ENCODE results near the gene JAZF1. TPM values are rescaled to one million over a fixed set of nuclear protein-coding genes. Genes with fewer than 3 reads are reported as not detected.

Gene JAZF1
- total and polyA plus RNA-seq, 4 donors, result 5.2 to 16.5 (median 10.7) TPM

DNA sequence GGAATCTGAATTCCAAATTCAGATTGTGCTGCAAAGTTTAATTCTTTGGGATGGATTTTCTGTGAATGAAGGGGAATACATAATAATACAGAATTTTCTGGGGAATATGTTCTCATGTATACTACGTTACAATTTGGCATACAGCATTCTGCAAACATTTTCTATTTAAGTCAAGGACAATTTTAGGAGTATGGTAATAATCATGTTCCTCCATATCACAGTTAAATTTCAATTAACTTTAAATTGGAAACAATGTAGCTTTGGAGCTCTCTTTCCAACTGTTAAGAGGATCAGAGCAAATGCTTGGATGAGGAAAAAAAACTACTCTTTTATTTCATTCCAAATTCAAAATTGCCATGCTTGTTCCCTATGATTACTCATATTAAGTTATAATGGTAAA is 217.5 kb downstream of the JAZF1 start:
- Histone ChIP-seq H3K4me1 (ENCODE audit: control insufficient read depth in 5 of 5, insufficient read depth in 5 of 5, low read length in 5 of 5) (no peaks in the 10 kb centered on the region), H3K4me3 (no peak overlapping the region), H3K36me3 (ENCODE audit: control insufficient read depth in 4 of 4, insufficient read depth in 4 of 4, low read length in 4 of 4) (no peaks in the 10 kb centered on the region), H3K9ac (ENCODE audit: insufficient read depth in 1 of 2, low read length in 2 of 2) (no peak overlapping the region), H3K27ac (ENCODE audit: low read depth in 1 of 2, low read length in 1 of 2) (no peak overlapping the region), H3K9me3 (ENCODE audit: control insufficient read depth in 4 of 4, insufficient read depth in 3 of 4, low read length in 3 of 4) (no peaks in the 10 kb centered on the region), H3K27me3 (ENCODE audit: control insufficient read depth in 3 of 3, insufficient read depth in 3 of 3, low read length in 2 of 3) (no peaks in the 10 kb centered on the region)
- TF ChIP-seq, protein P1, sequence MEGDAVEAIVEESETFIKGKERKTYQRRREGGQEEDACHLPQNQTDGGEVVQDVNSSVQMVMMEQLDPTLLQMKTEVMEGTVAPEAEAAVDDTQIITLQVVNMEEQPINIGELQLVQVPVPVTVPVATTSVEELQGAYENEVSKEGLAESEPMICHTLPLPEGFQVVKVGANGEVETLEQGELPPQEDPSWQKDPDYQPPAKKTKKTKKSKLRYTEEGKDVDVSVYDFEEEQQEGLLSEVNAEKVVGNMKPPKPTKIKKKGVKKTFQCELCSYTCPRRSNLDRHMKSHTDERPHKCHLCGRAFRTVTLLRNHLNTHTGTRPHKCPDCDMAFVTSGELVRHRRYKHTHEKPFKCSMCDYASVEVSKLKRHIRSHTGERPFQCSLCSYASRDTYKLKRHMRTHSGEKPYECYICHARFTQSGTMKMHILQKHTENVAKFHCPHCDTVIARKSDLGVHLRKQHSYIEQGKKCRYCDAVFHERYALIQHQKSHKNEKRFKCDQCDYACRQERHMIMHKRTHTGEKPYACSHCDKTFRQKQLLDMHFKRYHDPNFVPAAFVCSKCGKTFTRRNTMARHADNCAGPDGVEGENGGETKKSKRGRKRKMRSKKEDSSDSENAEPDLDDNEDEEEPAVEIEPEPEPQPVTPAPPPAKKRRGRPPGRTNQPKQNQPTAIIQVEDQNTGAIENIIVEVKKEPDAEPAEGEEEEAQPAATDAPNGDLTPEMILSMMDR (IDR thresholded peaks at IDR 0.05; ENCODE audit: control extremely low read depth, extremely low read depth), result no peak
- ATAC-seq (ENCODE audit: insufficient read depth, low FRiP score) (no peak), DNase-seq (no peak)
- WGBS, 2 donors, result 97 to 100% methylated on average over 1 of the region's 1 CpG

DNA sequence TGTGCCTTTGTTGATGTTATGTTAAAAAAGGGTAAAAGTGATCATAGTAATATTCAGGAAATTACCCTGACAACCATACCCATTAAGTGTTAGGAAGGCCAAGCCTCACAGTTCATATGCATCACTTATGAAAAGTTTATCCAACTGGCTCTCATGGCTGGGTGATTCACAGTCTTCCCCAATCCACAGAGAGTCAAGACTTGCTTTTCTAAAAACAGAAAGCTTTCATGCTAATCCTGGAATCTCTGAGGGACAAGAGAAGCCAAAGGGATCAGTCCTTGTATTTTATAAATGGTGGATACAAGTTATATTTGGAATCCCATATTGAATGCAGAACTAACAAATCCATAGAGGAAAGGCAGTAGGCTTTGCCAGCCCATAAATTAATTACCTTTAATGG is 218.3 kb downstream of the JAZF1 start:
- H3K36me3 ChIP-seq (ENCODE audit: control insufficient read depth in 4 of 4, insufficient read depth in 4 of 4, low read length in 4 of 4), result no peaks in the 10 kb centered on the region
- no peaks in the 10 kb centered on the region for H3K4me1 ChIP-seq (ENCODE audit: control insufficient read depth in 5 of 5, insufficient read depth in 5 of 5, low read length in 5 of 5)
- H3K9me3 ChIP-seq (ENCODE audit: control insufficient read depth in 4 of 4, insufficient read depth in 3 of 4, low read length in 3 of 4), result no peaks in the 10 kb centered on the region
- ATAC-seq (ENCODE audit: insufficient read depth, low FRiP score) (no peak), DNase-seq (no peak)
- H3K27ac ChIP-seq (ENCODE audit: low read depth in 1 of 2, low read length in 1 of 2), result no peak overlapping the region
- H3K9ac ChIP-seq (ENCODE audit: insufficient read depth in 1 of 2, low read length in 2 of 2), result no peak overlapping the region
- H3K4me3 ChIP-seq, result no peak overlapping the region
- no peaks in the 10 kb centered on the region for H3K27me3 ChIP-seq (ENCODE audit: control insufficient read depth in 3 of 3, insufficient read depth in 3 of 3, low read length in 2 of 3)
- TF ChIP-seq, protein P1 (IDR thresholded peaks at IDR 0.05; ENCODE audit: control extremely low read depth, extremely low read depth), result no peak

DNA sequence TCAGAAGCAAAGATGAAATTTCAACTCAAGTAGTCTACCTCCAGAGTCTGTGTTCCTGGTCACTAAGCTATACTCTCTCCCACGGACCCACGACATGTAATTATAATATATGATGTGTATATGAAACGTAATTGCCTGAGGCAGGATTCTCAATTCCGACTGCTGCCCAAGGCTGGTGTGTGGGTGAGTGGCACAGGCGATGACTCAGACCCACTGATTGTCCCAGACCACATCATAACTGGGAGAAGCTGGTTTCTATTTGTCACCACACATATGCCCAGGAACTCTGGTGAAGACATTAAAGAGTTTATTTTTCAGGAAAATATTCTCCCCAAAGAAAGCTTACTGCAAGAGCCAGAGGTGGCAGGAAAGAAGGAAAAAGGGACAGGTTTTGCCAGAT is 219.3 kb downstream of the JAZF1 start:
- Histone ChIP-seq H3K4me3 (no peak overlapping the region), H3K36me3 (ENCODE audit: control insufficient read depth in 4 of 4, insufficient read depth in 4 of 4, low read length in 4 of 4) (no peaks in the 10 kb centered on the region), H3K27me3 (ENCODE audit: control insufficient read depth in 3 of 3, insufficient read depth in 3 of 3, low read length in 2 of 3) (no peaks in the 10 kb centered on the region), H3K27ac (ENCODE audit: low read depth in 1 of 2, low read length in 1 of 2) (no peak overlapping the region), H3K9ac (ENCODE audit: insufficient read depth in 1 of 2, low read length in 2 of 2) (no peak overlapping the region), H3K4me1 (ENCODE audit: control insufficient read depth in 5 of 5, insufficient read depth in 5 of 5, low read length in 5 of 5) (no peaks in the 10 kb centered on the region), H3K9me3 (ENCODE audit: control insufficient read depth in 4 of 4, insufficient read depth in 3 of 4, low read length in 3 of 4) (no peaks in the 10 kb centered on the region)
- 90 to 95% methylated on average over 5 of the region's 5 CpGs for WGBS, 2 donors
- DNase-seq (no peak), ATAC-seq (ENCODE audit: insufficient read depth, low FRiP score) (no peak)
- TF ChIP-seq, protein P1 (IDR thresholded peaks at IDR 0.05; ENCODE audit: control extremely low read depth, extremely low read depth), result no peak

DNA sequence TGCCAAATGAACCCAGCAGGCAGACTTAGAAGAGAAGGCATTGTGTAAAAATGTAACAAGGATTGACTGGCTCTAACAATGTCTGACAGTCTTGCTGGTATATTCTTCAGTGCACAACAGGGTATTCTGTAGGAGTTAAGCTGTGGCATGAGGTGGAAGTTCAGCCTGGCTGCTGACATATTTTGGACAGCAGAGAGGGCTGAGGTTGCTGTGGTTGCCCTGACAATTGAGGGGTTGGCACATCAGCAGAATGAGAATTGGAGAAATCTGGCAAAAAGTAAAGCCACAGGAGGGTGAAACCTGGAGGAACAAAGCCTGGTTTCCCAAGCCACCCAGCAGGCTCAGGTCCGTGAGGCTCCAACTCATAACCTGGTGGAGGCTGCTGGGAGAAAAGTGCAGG is 220.2 kb downstream of the JAZF1 start:
- H3K9me3 ChIP-seq (ENCODE audit: control insufficient read depth in 4 of 4, insufficient read depth in 3 of 4, low read length in 3 of 4), result no peaks in the 10 kb centered on the region
- H3K4me1 ChIP-seq (ENCODE audit: control insufficient read depth in 5 of 5, insufficient read depth in 5 of 5, low read length in 5 of 5), result no peaks in the 10 kb centered on the region
- DNase-seq (no peak), ATAC-seq (ENCODE audit: insufficient read depth, low FRiP score) (no peak)
- 88 to 93% methylated on average over 1 of the region's 1 CpG for WGBS, 2 donors
- H3K9ac ChIP-seq (ENCODE audit: insufficient read depth in 1 of 2, low read length in 2 of 2), result no peak overlapping the region
- no peaks in the 10 kb centered on the region for H3K27me3 ChIP-seq (ENCODE audit: control insufficient read depth in 3 of 3, insufficient read depth in 3 of 3, low read length in 2 of 3)
- no peaks in the 10 kb centered on the region for H3K36me3 ChIP-seq (ENCODE audit: control insufficient read depth in 4 of 4, insufficient read depth in 4 of 4, low read length in 4 of 4)
- TF ChIP-seq, protein P1 (IDR thresholded peaks at IDR 0.05; ENCODE audit: control extremely low read depth, extremely low read depth), result no peak
- no peak overlapping the region for H3K4me3 ChIP-seq
- H3K27ac ChIP-seq (ENCODE audit: low read depth in 1 of 2, low read length in 1 of 2), result no peak overlapping the region

Data from lung (tissue), 12 donors.